TTC549 (cell line): Measurements from ENCODE around the gene TGDS.
A peak's percentile ranks its signal among the peaks of the same experiment; 100 is the strongest.
"Not testable (repeated sequence)": the region's sequence is repeated elsewhere in the genome, so short reads cannot be mapped to it uniquely, and the experiment has no call there.

Source experiments
- FAIRE-seq: peaks from 2 replicates; lab custom pipeline; 2012; peaks lifted over from hg19 to GRCh38; lab: Jason Lieb, UNC

The TGDS gene

GRCh38 chr13:94595950-94596574 is at the start of gene TGDS:
Gene TGDS (minus strand): TSS chr13:94596152. CDS start chr13:94596136, 16 bp downstream.
- FAIRE-seq = peak; percentile 5

- no peak for FAIRE-seq
These were observed 45.5 kb upstream of the TGDS start for GRCh38 chr13:94641409-94641941.

GRCh38 chr13:94640721-94641120 is 44.8 kb upstream of the TGDS start:
- FAIRE-seq = no peak

- FAIRE-seq = not testable (repeated sequence)
These were observed 41.7 kb upstream of the TGDS start for GRCh38 chr13:94637677-94638076.

GRCh38 chr13:94636942-94637578 is 41.1 kb upstream of the TGDS start:
- no peak for FAIRE-seq

GRCh38 chr13:94636096-94636495 is 40.1 kb upstream of the TGDS start:
- not testable (repeated sequence) for FAIRE-seq

- FAIRE-seq = no peak
These were observed 36.5 kb upstream of the TGDS start for GRCh38 chr13:94632226-94632980.

- no peak for FAIRE-seq
These were observed 34.9 kb upstream of the TGDS start for GRCh38 chr13:94630858-94631257.

GRCh38 chr13:94623316-94623715 is 27.4 kb upstream of the TGDS start:
- no peak for FAIRE-seq

- FAIRE-seq = no peak
These were observed 26.4 kb upstream of the TGDS start for GRCh38 chr13:94622344-94622743.

- FAIRE-seq = peak; percentile 46
These were observed 24.4 kb upstream of the TGDS start for GRCh38 chr13:94620286-94620896.

- peak; percentile 63 for FAIRE-seq
These were observed 21.5 kb upstream of the TGDS start for GRCh38 chr13:94617389-94618000.

- no peak for FAIRE-seq
These were observed 17.1 kb upstream of the TGDS start for GRCh38 chr13:94613051-94613450.

GRCh38 chr13:94612050-94612449 is 16.1 kb upstream of the TGDS start:
- FAIRE-seq = no peak

- FAIRE-seq = no peak
These were observed 14.5 kb upstream of the TGDS start for GRCh38 chr13:94610475-94610874.

- FAIRE-seq = no peak
These were observed 13.2 kb upstream of the TGDS start for GRCh38 chr13:94609196-94609595.

- FAIRE-seq = no peak
These were observed 12.6 kb upstream of the TGDS start for GRCh38 chr13:94608586-94608985.

- FAIRE-seq = no peak
These were observed 12.0 kb upstream of the TGDS start for GRCh38 chr13:94607939-94608338.

- no peak for FAIRE-seq
These were observed 11.1 kb upstream of the TGDS start for GRCh38 chr13:94607056-94607455.

- no peak for FAIRE-seq
These were observed 6.5 kb upstream of the TGDS start for GRCh38 chr13:94602467-94602866.

GRCh38 chr13:94601446-94602431 is 5.8 kb upstream of the TGDS start, which contains the start of gene GPR180:
Gene GPR180 (plus strand): TSS chr13:94601857. CDS start chr13:94601928, 71 bp downstream.
- peak; percentile 96 for FAIRE-seq
